Smooth muscle cell (in vitro differentiated cells): ENCODE results near the gene CRYBA4. TPM values are rescaled to one million over a fixed set of nuclear protein-coding genes. Genes with fewer than 3 reads are reported as not detected.

Source experiments
- DNase-seq: peaks from one replicate; lab custom pipeline; 2025; ENCODE audit not compliant: unreplicated experiment; lab: John Stamatoyannopoulos, UW
- H2AFZ ChIP-seq: fragments of 200-600 bp; sonication (generic); 2 replicates; pipeline ENCODE4 v1.6.0; 2016; ENCODE audit warnings: antibody characterized with exemption, low read depth, mild to moderate bottlenecking
- H3F3A ChIP-seq: fragments of 200-600 bp; sonication (generic); 2 replicates; pipeline ENCODE4 v1.6.0; 2017; ENCODE audit warnings: antibody characterized with exemption, low read depth
- H3K27ac ChIP-seq: fragments of 200-600 bp; sonication (generic); 2 replicates; pipeline ENCODE4 v1.5.1; 2016; ENCODE audit warnings: low read depth, mild to moderate bottlenecking
- H3K27me3 ChIP-seq: fragments of 200-600 bp; sonication (generic); 2 replicates; pipeline ENCODE4 v1.6.1; 2016; ENCODE audit warnings: low read depth, mild to moderate bottlenecking
- H3K36me3 ChIP-seq: fragments of 200-600 bp; sonication (generic); 2 replicates; pipeline ENCODE4 v1.5.1; 2016; ENCODE audit warnings: low read depth
- H3K4me1 ChIP-seq: fragments of 200-600 bp; sonication (generic); 2 replicates; pipeline ENCODE4 v1.5.1; 2016; ENCODE audit warnings: low read depth
- H3K4me2 ChIP-seq: fragments of 200-600 bp; sonication (generic); 2 replicates; pipeline ENCODE4 v1.6.0; 2016; ENCODE audit warnings: mild to moderate bottlenecking
- H3K4me3 ChIP-seq: fragments of 200-600 bp; sonication (generic); 2 replicates; pipeline ENCODE4 v1.5.1; 2016; ENCODE audit warnings: mild to moderate bottlenecking
- H3K79me2 ChIP-seq: fragments of 200-600 bp; sonication (generic); 2 replicates; pipeline ENCODE4 v1.6.0; 2016; ENCODE audit warnings: low read depth, mild to moderate bottlenecking
- H3K9ac ChIP-seq: fragments of 200-600 bp; sonication (generic); 2 replicates; pipeline ENCODE4 v1.6.0; 2016; ENCODE audit warnings: low read depth
- H3K9me3 ChIP-seq: fragments of 200-600 bp; sonication (generic); replicated peaks from 2 replicates; pipeline ENCODE4 v1.5.1; 2016; ENCODE audit warnings: low read depth
- H4K20me1 ChIP-seq: fragments of 200-600 bp; sonication (generic); 2 replicates; pipeline ENCODE4 v1.6.0; 2016; ENCODE audit warnings: low read depth
- WGBS: methylation state at CpG from one replicate; pipeline ENCODE4 v1.1.7; 2016; ENCODE audit warnings: low lambda C conversion rate; 5-methylcytosine and 5-hydroxymethylcytosine counted together
- polyA plus RNA-seq: library from polyadenylated mRNA; unstranded; fragments of >200 nt; fragmentation: Nextera tagmentation; extraction: Ambion mirVana; gene quantifications from 2 replicates; pipeline ENCODE4 v1.2.1, GENCODE V29; 2016
- total RNA-seq: library from RNA; depleted of rRNA; stranded (reverse); fragments of >200 nt; gene quantifications from 2 replicates; pipeline ENCODE4 v1.2.3, GENCODE V29; 2014
- TF ChIP-seq, protein P1 (sequence below): fragments of 200-600 bp; sonication (generic); IDR thresholded peaks from 2 replicates; pipeline ENCODE4 v1.5.1; 2017; ENCODE audit warnings: borderline replicate concordance, mild to moderate bottlenecking, antibody characterized with exemption; ENCODE audit not compliant: insufficient read depth, poor library complexity, severe bottlenecking

CRYBA4 gene
- total and polyA plus RNA-seq, 2 experiments from 2014 or later = 1.8 to 4.9 TPM

DNA sequence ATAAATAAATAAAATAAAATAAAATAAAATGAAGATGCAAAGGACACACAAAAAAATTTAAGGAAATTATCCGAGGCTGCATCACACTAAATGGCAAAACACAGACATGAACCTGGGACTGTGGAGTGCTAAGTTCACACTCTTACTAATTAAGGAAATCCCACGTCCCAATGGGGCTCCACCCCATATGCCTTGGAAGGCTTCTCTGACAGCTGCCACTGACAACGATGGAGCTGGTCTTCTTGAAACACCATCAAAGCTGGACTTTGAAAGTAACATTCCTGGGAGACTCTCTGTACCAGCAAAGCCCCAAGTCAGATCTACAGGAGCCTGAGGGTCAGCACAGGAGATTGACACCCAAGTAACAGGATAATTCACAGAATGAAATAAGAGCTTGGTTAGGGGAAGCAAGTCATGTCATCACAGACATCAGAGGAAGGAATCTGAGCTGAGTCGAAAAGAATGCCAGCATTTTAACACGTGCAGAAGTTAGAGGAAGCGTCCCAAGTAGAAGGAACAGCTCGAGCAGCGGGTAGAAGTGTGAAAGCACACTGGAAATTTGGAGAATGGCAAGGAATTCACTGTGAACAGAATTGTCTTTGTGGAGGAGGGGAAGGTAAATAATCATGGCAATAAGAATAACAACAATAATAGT, 45.6 kb upstream of the CRYBA4 start:
- no peak overlapping the region for H3K4me3 ChIP-seq
- H3F3A ChIP-seq = no peaks in the 10 kb centered on the region
- H3K4me2 ChIP-seq = no peak overlapping the region
- H3K79me2 ChIP-seq = peaks cover 79% of the 10 kb centered on the region
- TF ChIP-seq, protein P1, sequence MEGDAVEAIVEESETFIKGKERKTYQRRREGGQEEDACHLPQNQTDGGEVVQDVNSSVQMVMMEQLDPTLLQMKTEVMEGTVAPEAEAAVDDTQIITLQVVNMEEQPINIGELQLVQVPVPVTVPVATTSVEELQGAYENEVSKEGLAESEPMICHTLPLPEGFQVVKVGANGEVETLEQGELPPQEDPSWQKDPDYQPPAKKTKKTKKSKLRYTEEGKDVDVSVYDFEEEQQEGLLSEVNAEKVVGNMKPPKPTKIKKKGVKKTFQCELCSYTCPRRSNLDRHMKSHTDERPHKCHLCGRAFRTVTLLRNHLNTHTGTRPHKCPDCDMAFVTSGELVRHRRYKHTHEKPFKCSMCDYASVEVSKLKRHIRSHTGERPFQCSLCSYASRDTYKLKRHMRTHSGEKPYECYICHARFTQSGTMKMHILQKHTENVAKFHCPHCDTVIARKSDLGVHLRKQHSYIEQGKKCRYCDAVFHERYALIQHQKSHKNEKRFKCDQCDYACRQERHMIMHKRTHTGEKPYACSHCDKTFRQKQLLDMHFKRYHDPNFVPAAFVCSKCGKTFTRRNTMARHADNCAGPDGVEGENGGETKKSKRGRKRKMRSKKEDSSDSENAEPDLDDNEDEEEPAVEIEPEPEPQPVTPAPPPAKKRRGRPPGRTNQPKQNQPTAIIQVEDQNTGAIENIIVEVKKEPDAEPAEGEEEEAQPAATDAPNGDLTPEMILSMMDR = no peak
- DNase-seq = no peak
- H2AFZ ChIP-seq = no peak overlapping the region
- no peak overlapping the region for H3K27ac ChIP-seq
- WGBS = 54% methylated on average over 8 of the region's 8 CpGs
- no peaks in the 10 kb centered on the region for H3K27me3 ChIP-seq
- no peaks in the 10 kb centered on the region for H3K36me3 ChIP-seq
- no peaks in the 10 kb centered on the region for H3K4me1 ChIP-seq
- no peaks in the 10 kb centered on the region for H3K9me3 ChIP-seq
- H3K9ac ChIP-seq = no peak overlapping the region
- peaks cover 96% of the 10 kb centered on the region for H4K20me1 ChIP-seq

DNA sequence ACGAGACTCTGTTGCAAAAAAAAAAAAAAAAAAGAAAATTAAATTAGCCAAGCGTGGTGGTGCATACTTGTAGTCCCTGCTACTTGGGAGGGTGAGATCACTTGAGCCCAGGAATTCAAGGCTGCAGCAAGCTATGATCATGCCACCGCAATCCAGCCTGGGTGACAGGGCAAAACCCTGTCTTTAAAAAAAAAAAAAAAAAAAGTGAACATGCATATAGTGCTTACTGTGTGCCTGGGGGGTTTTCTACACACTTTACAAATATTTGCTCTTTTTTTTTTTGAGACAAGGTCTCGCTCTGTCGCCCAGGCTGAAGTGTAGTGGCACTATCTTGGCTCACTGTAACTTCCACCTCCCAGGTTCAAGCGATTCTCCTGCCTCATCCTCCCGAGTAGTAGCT, 44.7 kb upstream of the CRYBA4 start:
- WGBS = over 99% methylated on average over 7 of the region's 7 CpGs
- peaks cover 79% of the 10 kb centered on the region for H3K79me2 ChIP-seq
- H3K4me1 ChIP-seq = no peaks in the 10 kb centered on the region
- H3K27ac ChIP-seq = no peak overlapping the region
- H3K36me3 ChIP-seq = no peaks in the 10 kb centered on the region
- no peak overlapping the region for H2AFZ ChIP-seq
- H3K4me2 ChIP-seq = no peak overlapping the region
- no peaks in the 10 kb centered on the region for H3K27me3 ChIP-seq
- DNase-seq = no peak
- peaks cover 96% of the 10 kb centered on the region for H4K20me1 ChIP-seq
- TF ChIP-seq, protein P1 = no peak
- H3K9me3 ChIP-seq = no peaks in the 10 kb centered on the region
- no peak overlapping the region for H3K9ac ChIP-seq
- no peaks in the 10 kb centered on the region for H3F3A ChIP-seq
- H3K4me3 ChIP-seq = no peak overlapping the region

DNA sequence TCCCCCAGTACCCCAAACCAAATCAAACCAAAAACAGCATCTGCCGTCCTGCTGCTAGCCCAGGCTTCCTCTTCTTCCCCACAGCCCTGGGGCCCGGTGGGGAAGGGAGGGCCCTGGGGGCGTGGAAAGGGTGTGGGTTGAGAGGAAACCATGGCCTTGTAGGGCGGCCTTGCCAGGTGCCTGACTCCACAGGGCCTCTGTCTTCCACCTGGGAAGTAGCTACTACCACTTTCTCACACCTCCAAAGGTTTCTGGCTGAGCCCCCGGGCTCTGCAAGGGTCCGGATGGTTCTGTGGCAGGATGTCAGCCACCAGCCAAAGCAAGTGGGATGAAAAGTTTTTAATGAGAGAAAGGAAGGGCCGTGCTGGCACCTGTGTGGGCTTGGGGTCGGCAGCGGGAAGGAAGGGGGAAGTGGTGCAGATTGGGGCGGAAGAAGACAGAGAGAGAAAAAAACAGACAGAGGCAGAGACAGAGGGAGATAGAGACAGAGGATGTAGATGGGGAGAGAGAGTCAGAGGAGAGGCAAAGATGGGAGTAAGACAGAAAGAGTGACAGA, 42.4 kb upstream of the CRYBA4 start:
- Histone ChIP-seq H3K4me2 (no peak overlapping the region), H3K27ac (no peak overlapping the region), H3K9me3 (no peaks in the 10 kb centered on the region), H4K20me1 (peaks cover 88% of the 10 kb centered on the region), H3K79me2 (peaks cover 80% of the 10 kb centered on the region), H3K4me3 (no peak overlapping the region), H3K36me3 (no peaks in the 10 kb centered on the region), H3K27me3 (no peaks in the 10 kb centered on the region), H3F3A (peaks cover 3% of the 10 kb centered on the region), H3K4me1 (no peaks in the 10 kb centered on the region), H2AFZ (no peak overlapping the region), H3K9ac (no peak overlapping the region)
- TF ChIP-seq, protein P1 = no peak
- 82% methylated on average over 10 of the region's 10 CpGs for WGBS
- DNase-seq = no peak
